ENCODE measurements around the gene ERC2.

ERC2 gene

GRCh38 chr3:56192001-56192400, 276.3 kb downstream of the ERC2 start:
- in situ Hi-C loops (cut with MboI; ENCODE audit: low sequenced_read_pairs): no loop called here

DNA sequence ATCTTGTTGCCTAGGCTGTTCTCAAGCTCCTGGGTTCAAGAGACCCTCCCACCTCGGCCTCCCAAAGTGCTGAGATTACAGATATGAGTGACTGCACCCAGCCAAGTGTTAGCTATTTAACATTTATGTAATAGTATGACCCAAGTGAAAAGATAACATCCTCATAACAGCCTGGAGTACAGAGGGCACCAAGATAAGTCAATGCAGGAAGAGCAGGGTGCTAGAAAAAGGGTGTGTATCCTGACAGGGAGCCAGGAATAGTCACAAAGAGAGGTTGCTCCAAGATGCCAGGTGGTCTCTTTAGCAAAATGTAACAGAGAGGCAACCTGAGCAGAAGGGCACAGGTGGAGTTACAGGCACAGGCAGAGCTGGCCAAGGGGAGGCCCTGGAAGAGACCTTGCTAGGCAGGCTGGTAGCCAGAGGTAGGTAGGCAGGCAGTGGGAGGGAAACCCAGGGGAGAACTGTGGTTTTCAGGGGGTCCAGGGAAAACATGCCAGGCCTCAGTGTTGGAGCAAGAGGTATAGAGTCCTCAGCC, 277.4 kb downstream of the ERC2 start:
- in situ Hi-C loops (cut with MboI; ENCODE audit: low sequenced_read_pairs): no loop called here

DNA sequence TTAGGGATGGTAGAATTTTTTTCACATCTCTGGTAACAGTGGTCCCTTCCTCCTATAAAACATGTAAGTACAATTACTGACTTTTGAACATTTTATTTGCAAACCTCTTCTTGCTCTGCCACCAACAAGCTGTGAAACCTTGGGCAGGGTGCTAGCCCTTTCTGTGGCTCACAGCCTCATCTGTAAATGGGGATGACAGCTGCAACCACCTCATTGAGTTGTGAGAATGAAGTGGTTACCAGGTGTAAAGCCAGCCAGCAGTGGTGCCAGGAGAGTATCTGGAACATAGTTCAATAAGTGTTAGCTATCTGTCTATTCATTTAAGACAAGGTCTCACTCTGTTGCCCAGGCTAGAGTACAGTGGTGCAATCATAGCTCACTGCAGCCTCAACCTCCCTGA, 278.1 kb downstream of the ERC2 start:
- in situ Hi-C loops (cut with MboI; ENCODE audit: low sequenced_read_pairs): no loop called here

GRCh38 chr3:56189536-56189935, 278.7 kb downstream of the ERC2 start:
- in situ Hi-C loops (cut with MboI; ENCODE audit: low sequenced_read_pairs): no loop called here

DNA sequence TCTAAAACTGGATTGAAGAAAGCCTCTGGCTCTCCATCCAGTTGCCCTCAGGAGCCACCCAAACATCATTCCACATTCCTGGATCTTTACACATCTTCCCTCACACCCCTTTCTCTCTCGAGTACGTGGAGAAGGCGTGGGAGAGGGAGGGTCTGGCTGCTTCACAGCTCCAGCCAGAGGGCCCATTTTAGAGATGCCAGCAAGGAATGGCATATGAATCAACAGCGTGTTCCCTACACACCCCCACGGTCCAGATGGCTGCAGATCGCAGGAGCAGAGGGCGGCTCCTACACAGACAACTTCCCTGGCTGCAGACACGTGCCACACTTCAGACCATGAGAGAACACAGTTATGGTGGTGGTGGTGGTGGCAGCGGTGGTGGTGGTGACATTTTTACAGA, 280.1 kb downstream of the ERC2 start:
- in situ Hi-C loops (cut with MboI; ENCODE audit: low sequenced_read_pairs): no loop called here

GRCh38 chr3:56187051-56187450, 281.2 kb downstream of the ERC2 start:
- in situ Hi-C loops (cut with MboI; ENCODE audit: low sequenced_read_pairs): no loop called here

GRCh38 chr3:56185827-56186226, 282.4 kb downstream of the ERC2 start:
- in situ Hi-C loops (cut with MboI; ENCODE audit: low sequenced_read_pairs): no loop called here

- in situ Hi-C loops (cut with MboI; ENCODE audit: low sequenced_read_pairs): no loop called here
Measured at GRCh38 chr3:56183529-56183928, 284.7 kb downstream of the ERC2 start.

- in situ Hi-C loops (cut with MboI; ENCODE audit: low sequenced_read_pairs): no loop called here
Measured at GRCh38 chr3:56180433-56180832, 287.8 kb downstream of the ERC2 start.

GRCh38 chr3:56173601-56174000, 294.7 kb downstream of the ERC2 start:
- in situ Hi-C loops (cut with MboI; ENCODE audit: low sequenced_read_pairs): no loop called here

GRCh38 chr3:56164436-56164835, 303.8 kb downstream of the ERC2 start:
- in situ Hi-C loops (cut with MboI; ENCODE audit: low sequenced_read_pairs): no loop called here

GRCh38 chr3:56157693-56158362, 310.4 kb downstream of the ERC2 start:
- in situ Hi-C loops (cut with MboI; ENCODE audit: low sequenced_read_pairs): no loop called here

DNA sequence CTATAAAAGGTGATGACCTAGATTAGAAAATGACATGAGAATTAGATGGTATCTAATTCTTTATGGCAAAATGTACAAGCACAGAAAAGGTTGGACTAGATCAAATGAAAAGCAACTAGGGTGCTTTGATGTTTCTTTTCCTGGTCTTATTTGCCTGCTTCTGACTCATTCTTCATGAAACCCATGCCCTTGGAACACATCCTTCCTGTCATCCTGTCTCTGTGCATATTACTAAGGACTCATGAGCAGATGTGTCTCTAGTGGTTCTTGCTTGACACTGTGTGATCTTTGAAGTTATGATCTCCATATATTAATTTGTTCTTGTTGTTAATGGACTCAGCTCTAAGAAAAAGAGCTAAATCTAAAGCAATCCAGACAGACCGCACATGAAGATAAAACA, 314.0 kb downstream of the ERC2 start:
- in situ Hi-C loops (cut with MboI; ENCODE audit: low sequenced_read_pairs): no loop called here

DNA sequence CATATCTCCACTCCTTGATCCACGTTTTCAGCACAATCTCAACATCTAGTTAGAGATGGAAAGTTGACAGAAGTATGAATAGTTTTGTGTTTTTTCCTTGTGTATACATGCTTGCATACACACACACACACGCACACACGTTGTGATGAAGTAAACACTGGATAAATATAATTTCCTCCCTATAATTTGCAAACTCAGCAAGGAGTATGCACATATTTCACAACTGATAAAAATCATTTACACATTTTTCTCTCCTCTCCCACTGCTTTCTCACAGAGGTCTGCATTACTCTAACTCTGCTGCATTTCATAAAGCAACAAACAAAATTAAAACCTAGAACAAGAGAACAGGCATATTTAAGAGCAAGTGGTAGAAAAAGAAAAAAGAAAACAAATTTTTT, 320.9 kb downstream of the ERC2 start:
- in situ Hi-C loops (cut with MboI; ENCODE audit: low sequenced_read_pairs): no loop called here

DNA sequence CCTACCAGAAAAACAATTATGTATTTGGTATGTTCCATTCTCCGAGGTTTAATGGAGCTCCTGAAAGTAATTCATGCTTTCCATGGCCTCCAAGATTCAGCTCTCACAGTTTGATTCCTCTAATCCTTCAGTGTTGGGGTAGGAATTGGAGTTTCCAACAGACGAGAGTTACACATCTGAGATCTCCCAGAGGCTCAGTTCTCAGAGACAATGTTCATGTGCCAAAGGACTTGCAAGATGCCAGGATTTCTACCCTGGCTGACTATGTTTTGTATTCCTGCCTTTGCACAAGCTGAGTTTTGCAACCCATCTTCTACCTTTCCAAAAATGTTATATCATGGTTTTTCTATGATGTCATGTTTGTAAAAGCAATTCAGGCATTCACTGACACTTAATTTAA, 322.9 kb downstream of the ERC2 start:
- in situ Hi-C loops (cut with MboI; ENCODE audit: low sequenced_read_pairs): no loop called here

- in situ Hi-C loops (cut with MboI; ENCODE audit: low sequenced_read_pairs): no loop called here
Measured at GRCh38 chr3:56144805-56145204, 323.5 kb downstream of the ERC2 start.

DNA sequence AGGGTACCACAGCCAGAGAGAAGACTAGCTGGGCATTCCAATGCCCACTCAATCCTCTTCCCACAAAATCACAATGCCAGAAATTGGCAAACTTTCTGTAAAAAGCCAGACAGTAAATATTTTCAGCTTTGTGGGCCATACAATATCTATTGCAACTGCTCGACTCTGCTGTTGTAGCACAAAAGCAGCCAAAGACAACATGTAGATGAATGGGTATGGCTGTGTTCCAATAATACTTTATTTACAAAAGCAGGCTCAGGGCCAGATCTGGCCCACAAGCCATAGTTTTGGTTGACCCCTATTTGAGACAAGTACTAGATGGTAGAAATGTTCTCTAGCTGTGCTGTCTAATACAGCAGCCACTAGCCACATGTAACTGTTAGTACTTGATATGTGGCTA, 330.9 kb downstream of the ERC2 start:
- in situ Hi-C loops (cut with MboI; ENCODE audit: low sequenced_read_pairs): no loop called here

DNA sequence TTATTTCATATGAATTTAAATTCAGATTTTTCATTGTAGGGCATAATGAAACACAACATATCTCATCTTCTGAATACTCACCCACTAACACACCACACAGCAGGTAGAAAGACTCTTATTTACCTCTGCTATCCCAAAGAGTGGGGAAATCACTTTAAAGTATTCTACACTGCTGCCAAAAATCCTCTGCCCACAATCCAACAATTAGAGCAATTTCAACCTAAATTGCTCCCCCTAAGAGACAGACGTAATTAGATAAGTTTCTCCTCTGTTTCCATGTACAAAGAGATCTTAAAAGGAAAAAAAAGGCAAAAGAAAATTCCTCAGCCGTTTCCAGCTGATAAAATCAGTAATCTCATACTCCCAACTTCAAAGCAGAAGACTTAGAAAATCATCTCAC, 331.8 kb downstream of the ERC2 start:
- in situ Hi-C loops (cut with MboI; ENCODE audit: low sequenced_read_pairs): no loop called here

DNA sequence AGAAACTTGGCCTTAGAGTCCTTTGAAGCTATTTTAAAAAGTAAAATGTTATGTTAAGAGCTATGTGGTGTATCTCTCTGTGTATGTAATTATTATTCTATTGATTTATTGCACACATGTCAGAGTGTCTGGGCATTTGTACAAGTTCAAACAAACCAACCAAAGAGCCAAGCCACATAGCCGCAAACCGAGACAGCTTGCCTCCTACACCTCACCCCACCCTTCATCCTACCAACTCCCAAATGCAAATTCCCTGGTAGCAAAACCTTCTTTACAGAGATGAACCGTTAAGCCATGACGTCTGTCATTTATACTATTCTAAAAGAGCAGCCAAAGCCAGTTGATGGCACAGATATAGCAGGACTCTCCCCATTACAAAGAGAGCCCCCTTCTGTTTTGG, 332.3 kb downstream of the ERC2 start:
- in situ Hi-C loops (cut with MboI; ENCODE audit: low sequenced_read_pairs): no loop called here

GRCh38 chr3:56133423-56133822, 334.8 kb downstream of the ERC2 start:
- in situ Hi-C loops (cut with MboI; ENCODE audit: low sequenced_read_pairs): no loop called here

DNA sequence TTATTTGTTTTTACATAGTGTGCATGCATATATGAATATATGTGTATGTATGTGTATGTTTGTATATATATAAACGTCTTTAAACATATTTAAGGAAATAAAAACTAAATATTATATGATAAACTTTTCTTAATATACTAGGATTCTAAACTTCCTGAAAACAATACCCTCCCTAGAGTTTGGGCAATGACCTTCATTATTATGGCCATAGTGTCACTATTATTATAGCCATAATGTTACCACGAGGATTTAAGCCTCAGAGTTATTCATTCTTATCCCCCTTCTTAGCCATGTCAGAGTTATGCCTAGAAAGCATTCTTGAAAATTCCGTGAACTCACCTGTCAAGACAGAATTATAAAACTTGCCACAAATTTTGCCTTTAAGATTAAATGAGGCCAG, 335.5 kb downstream of the ERC2 start:
- in situ Hi-C loops (cut with MboI; ENCODE audit: low sequenced_read_pairs): no loop called here

- in situ Hi-C loops (cut with MboI; ENCODE audit: low sequenced_read_pairs): no loop called here
Measured at GRCh38 chr3:56131974-56132590, 336.2 kb downstream of the ERC2 start.

DNA sequence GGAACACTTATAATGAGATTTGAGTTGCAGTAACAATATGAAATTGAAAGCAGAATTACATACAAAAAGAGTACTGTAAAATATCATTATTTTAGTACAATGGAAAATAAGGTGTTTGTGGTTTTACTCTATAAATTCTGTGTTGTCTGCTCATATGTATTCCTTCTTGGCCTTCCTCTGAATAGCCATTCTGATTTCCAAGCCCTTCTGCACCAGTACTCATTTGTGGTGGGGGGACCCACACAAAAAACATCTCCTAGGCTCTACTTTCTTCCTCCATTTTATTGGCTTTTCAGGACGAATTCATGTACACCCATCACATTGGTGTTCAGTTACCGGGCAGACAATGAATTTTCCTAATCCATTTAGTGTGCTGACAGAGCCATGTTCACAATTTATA, 338.2 kb downstream of the ERC2 start:
- in situ Hi-C loops (cut with MboI; ENCODE audit: low sequenced_read_pairs): no loop called here
